Measurements from ENCODE around the gene ATP6V0E1. TPM values are rescaled to one million over a fixed set of nuclear protein-coding genes. Genes with fewer than 3 reads are reported as not detected.

Gene ATP6V0E1
- total and polyA plus RNA-seq, 2 donors (not counting 3 experiments of a cell fraction or from before 2014, with no cell fraction given) = 217 to 278 TPM

DNA sequence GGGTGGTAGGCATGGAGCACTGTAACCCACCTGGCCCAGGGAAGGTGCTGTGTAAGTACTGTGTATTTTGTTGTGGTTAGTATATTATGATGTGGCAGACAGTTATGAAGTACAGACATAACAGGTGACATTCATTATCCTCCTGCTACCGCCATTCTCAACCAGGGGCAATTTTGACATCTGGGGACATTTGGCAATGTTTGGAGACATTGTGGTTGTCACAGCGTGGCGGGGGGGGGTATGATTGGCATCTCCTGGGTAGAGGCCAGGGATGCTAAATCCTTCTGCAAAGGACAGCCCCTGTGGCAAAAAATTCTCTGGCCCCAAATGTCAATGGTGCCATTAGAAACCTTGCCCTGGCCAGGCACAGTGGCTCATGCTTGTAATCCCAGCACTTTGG lies 34.1 kb upstream of the ATP6V0E1 start:
- intact Hi-C loops (cut with micrococcal nuclease) (no loop called here), dilution Hi-C loops (cut with MboI; ENCODE audit: extremely low pct_ligation_motif_present, low sequenced_read_pairs) (no loop called here)
- peaks cover 0 to 17% of the 10 kb centered on the region in 2 experiments for H3K36me3 ChIP-seq (ENCODE audit: control insufficient read depth in 2 of 2, extremely low read depth in 1 of 2, insufficient read depth in 2 of 2, low read length in 2 of 2)
- H3K9ac ChIP-seq (replicated peaks; ENCODE audit: extremely low read depth, insufficient read depth, low read length) = no peak overlapping the region
- H3K9me3 ChIP-seq (replicated peaks; ENCODE audit: control insufficient read depth, insufficient read depth, low read length) = no peaks in the 10 kb centered on the region
- TF ChIP-seq GATA2 (IDR thresholded peaks at IDR 0.05; ENCODE audit: insufficient read depth, insufficient read length, low read depth, low read length) (no peak), FOS (IDR thresholded peaks at IDR 0.05; ENCODE audit: borderline replicate concordance, insufficient read depth, low read length) (no peak), POLR2A (IDR thresholded peaks at IDR 0.05; ENCODE audit: low read depth, low read length) (no peak), POLR2AphosphoS5 (IDR thresholded peaks at IDR 0.05; ENCODE audit: insufficient read depth, low read depth, low read length) (no peak), JUN (IDR thresholded peaks at IDR 0.05; ENCODE audit: borderline replicate concordance, insufficient read depth, insufficient read length, low read depth) (no peak), EZH2 (IDR thresholded peaks at IDR 0.05; ENCODE audit: borderline replicate concordance, low read depth, low read length, severe bottlenecking) (no peak), MYC (IDR thresholded peaks at IDR 0.05; ENCODE audit: low read depth, low read length) (no peak)
- TF ChIP-seq, protein P1, sequence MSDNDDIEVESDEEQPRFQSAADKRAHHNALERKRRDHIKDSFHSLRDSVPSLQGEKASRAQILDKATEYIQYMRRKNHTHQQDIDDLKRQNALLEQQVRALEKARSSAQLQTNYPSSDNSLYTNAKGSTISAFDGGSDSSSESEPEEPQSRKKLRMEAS (IDR thresholded peaks at IDR 0.05; ENCODE audit: insufficient read depth, insufficient read length) = no peak
- TF ChIP-seq, protein P2, sequence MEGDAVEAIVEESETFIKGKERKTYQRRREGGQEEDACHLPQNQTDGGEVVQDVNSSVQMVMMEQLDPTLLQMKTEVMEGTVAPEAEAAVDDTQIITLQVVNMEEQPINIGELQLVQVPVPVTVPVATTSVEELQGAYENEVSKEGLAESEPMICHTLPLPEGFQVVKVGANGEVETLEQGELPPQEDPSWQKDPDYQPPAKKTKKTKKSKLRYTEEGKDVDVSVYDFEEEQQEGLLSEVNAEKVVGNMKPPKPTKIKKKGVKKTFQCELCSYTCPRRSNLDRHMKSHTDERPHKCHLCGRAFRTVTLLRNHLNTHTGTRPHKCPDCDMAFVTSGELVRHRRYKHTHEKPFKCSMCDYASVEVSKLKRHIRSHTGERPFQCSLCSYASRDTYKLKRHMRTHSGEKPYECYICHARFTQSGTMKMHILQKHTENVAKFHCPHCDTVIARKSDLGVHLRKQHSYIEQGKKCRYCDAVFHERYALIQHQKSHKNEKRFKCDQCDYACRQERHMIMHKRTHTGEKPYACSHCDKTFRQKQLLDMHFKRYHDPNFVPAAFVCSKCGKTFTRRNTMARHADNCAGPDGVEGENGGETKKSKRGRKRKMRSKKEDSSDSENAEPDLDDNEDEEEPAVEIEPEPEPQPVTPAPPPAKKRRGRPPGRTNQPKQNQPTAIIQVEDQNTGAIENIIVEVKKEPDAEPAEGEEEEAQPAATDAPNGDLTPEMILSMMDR (IDR thresholded peaks at IDR 0.05; ENCODE audit: extremely low read depth in 1 of 2, insufficient read depth in 1 of 2, low read depth in 1 of 2, low read length in 2 of 2) = no peak
- no peaks in the 10 kb centered on the region for H3K4me1 ChIP-seq (ENCODE audit: control insufficient read depth, extremely low read depth, insufficient read depth, low read length)
- FAIRE-seq (no peak), DNase-seq (ENCODE audit: low read depth, low spot score) (no peak)
- H3K27ac ChIP-seq (ENCODE audit: insufficient read depth, low read depth, low read length) = no peak overlapping the region
- H3K4me2 ChIP-seq (ENCODE audit: insufficient read depth, low read length) = no peak overlapping the region
- no peak overlapping the region for H2AFZ ChIP-seq (ENCODE audit: low read depth, low read length)
- H3K79me2 ChIP-seq (ENCODE audit: control insufficient read depth, insufficient read depth, low read length) = no peaks in the 10 kb centered on the region
- CTCF ChIA-PET = interaction anchor here (0.9 kb wide), 1 partner anchor 235 kb away, joined by 3 read pairs; no protein-coding TSS in a partner anchor
- no peaks in the 10 kb centered on the region for H3K9me1 ChIP-seq (replicated peaks; ENCODE audit: control insufficient read depth, extremely low read depth, insufficient read depth, low read length)
- no peak overlapping the region for H3K4me3 ChIP-seq (replicated peaks in 1 of 3; ENCODE audit: insufficient read depth in 1 of 3, low read depth in 1 of 3, low read length in 3 of 3)
- POLR2A ChIA-PET = interaction anchor here (1.1 kb wide), 1 partner anchor 178 kb away, joined by 3 read pairs; the partner anchor contains the start of gene DUSP1
- no TSS peak for BruUV-seq (replicated peaks)
- no peaks in the 10 kb centered on the region for H4K20me1 ChIP-seq (replicated peaks; ENCODE audit: control insufficient read depth, extremely low read depth, insufficient read depth, low read length)
- H3K27me3 ChIP-seq (ENCODE audit: control insufficient read depth in 2 of 2, insufficient read depth in 2 of 2, low read length in 2 of 2) = no peaks in the 10 kb centered on the region

Measured in endothelial cell of umbilical vein (primary cell).